Gastrocnemius medialis (tissue), 4 donors: Measurements from ENCODE around the gene CDK10.

Source experiments
- POLR2A ChIP-seq, 2 donors: fragments of 450-650 bp; IDR thresholded peaks; one replicate each; pipeline ENCODE4 v1.6.1; 2017; ENCODE audit warnings: antibody characterized with exemption in 2 of 2, mild to moderate bottlenecking in 2 of 2, moderate library complexity in 2 of 2
- TF ChIP-seq, protein P1 (sequence below), 5 experiments: fragments of 450-650 bp in 3 of 5; fragments of 200-600 bp in 2 of 5; sonication (generic) in 2 of 5; IDR thresholded peaks in 4 of 5; conservative IDR thresholded peaks in 1 of 5; 1 replicate in 4 of 5; 2 replicates in 1 of 5; pipeline ENCODE4 v1.5.1; 2016 to 2019; ENCODE audit warnings: antibody characterized with exemption in 5 of 5, mild to moderate bottlenecking in 3 of 5, moderate library complexity in 3 of 5

DNA sequence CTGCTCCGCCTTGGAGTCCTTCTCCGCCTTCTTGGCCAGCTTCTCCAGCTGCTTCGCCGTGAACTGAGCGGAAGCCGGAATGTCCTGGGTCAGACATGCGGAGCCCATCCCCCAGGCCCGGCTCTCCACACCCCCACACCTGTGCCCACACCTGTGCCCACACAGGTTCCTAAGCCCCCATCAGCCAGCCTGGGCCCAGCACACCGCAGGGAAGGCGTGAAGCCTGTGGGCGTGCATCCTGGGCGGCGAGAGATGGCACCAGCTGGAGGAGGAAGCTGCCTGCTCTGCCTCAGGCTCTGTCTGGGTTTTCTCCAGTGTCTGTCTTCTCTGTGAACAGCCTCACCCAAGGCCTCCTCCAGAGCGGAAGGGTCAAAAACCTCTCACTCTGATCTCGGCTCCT, 34.9 kb upstream of the CDK10 start:
- no peak for TF ChIP-seq POLR2A (IDR thresholded peaks at IDR 0.05)
- TF ChIP-seq, protein P1, sequence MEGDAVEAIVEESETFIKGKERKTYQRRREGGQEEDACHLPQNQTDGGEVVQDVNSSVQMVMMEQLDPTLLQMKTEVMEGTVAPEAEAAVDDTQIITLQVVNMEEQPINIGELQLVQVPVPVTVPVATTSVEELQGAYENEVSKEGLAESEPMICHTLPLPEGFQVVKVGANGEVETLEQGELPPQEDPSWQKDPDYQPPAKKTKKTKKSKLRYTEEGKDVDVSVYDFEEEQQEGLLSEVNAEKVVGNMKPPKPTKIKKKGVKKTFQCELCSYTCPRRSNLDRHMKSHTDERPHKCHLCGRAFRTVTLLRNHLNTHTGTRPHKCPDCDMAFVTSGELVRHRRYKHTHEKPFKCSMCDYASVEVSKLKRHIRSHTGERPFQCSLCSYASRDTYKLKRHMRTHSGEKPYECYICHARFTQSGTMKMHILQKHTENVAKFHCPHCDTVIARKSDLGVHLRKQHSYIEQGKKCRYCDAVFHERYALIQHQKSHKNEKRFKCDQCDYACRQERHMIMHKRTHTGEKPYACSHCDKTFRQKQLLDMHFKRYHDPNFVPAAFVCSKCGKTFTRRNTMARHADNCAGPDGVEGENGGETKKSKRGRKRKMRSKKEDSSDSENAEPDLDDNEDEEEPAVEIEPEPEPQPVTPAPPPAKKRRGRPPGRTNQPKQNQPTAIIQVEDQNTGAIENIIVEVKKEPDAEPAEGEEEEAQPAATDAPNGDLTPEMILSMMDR (IDR thresholded peaks at IDR 0.05 in 4 of 5, conservative IDR thresholded peaks at IDR 0.05 in 1 of 5): no peak
